NCI-H2081 (cell line): Measurements from ENCODE around the gene CLCA1.
"Not testable (repeated sequence)": the region's sequence is repeated elsewhere in the genome, so short reads cannot be mapped to it uniquely, and the experiment has no call there.

ENCODE experiments used
- DNase-seq, 2 experiments: peaks; one replicate each; lab custom pipeline; 2025; lab: John Stamatoyannopoulos, UW

The CLCA1 gene

DNA sequence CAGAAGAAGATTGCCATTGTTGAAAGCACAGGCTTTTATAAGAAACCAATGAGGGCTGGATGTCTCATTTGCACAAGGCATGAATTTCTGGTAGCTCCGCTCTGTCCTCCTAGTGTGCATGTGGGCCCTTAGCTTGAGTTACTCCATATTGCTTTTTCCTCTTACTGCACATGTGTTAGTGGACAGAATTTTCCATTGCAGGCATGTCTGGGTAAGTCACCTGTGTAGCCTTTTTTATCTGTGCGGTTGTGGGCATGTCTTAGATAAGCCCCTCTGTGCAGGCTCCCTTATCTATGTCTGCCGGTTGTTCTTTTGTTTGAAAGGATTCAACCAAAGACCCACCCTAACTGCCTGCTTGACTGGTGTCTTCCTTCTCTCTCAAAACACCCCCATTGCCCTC, 7.2 kb upstream of the CLCA1 start:
- DNase-seq = no peak

DNA sequence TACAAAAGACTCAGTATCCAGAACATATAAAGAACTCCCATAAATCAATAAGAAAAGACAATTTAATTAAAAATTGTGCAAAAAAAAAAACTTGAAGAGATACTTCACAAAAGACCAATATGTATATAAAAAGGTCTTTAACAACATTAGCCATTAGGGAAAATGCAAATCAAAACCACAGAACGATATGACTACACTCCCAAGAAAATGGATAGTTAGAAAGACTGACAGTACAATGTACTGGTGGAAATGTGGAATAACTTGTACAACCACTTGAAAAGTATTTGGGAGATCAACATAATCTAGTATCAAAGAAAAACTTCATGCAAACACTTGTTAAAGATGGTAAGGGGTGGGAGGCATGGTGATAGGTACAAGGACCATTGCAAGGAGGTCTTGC, 3.9 kb upstream of the CLCA1 start:
- DNase-seq = no peak

DNA sequence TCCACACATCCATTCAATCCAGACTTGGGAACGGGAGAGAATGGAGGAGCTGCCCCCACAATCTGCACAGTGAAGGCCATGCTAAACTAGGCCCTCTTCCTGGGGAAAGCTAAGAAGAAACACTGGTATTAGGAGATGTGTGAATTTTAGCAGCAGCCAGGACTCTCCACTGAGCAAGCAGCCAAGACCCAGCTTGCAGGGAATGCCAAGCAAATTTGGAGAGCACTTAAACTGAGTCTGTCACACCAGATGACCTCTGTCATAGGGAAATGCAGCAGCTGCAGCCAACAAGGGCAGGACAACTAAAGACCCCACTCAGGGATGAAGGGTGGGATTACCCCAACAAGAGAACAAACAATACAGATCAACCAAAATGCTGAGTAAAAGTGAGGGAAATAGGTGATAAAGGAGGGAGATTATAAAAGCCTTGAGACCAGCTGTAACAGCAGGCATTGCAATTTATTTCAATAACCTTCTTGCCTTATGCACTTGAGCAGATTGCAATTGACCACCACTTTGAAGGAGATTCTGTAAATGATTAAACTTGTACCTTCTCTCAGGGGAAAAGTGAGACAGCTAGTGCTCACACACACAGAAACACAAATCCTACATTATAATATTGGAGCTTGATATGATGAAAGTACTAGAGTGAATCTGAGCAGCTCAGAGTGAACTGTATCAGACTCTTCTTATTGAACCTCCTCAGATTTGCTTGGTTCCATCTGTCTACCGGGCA, 2.5 kb upstream of the CLCA1 start:
- no peak for DNase-seq

DNA sequence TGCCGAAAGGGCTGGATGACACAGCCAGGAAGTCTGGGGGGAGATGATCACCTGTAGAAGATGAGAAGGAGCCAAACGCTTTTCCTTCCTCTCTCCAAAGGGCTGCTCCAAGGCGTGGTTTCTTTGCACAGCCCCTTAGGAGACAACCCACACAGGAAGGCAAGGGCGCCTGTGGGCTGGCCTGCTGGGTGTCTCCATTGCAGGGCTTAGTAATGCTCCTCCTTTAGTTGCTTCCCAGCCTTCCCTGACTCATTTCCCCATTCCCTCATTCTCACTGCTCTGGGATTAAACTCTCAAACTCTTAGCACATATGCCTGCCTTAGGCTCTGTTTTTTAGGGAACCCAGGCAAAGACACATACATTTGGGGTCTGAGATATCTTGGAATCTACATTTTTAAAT, 1.7 kb upstream of the CLCA1 start:
- DNase-seq = no peak

DNA sequence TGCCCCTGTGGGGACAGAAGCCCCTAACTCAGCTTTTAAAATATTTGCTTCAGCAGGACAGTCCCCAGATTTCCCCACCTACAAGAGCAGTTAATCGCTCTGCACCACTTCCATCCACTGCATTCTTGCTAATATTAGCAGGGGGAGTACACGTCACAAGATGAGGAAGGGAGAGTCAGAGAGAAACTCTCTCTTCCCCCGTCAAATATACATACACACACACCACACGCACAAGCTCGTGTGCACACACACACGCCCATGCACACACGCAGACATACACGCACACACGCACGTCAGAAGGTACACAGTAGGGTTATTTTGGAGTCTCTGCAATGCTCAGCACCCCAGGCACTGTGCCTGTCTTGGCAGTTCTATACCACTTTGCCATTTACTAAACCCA, 2.1 kb downstream of the CLCA1 start:
- DNase-seq = no peak

DNA sequence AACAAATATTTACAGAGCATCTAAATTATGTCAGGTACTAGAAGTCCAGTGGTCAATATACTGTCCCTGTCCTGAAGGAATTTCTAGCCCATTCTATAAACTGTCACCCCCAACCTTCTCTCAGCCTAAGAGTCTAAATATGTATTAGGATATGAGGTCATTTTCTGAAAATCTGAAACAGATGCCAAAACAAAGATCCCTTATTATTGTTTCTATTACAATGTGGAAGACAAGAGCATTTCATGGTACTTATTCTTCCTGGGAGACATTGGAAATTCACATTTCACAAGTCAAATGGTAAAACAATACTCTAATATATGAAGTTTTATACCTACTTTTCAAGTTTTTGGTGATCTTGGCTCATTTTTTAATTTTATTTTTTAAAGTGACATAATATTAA, 2.6 kb downstream of the CLCA1 start:
- no peak for DNase-seq

DNA sequence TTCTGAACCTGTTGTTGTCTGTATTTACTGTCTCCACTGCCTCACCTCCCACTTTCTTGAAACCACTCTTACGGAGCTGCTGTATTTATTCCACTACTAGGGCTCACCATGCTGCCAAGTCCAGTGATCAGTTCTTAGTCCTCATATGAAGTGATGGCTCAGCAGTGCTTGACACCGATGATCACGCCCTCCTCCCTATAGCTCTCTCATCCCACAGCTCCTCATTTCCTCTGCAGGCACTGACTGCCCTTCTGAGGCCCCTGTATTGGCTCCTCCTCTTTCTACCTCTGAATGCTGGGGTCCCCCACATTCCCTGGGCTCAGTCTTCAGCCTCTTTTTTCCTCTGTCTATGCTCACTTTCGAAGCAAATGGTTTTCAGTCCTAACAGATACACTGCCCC, 3.4 kb downstream of the CLCA1 start:
- no peak for DNase-seq

DNA sequence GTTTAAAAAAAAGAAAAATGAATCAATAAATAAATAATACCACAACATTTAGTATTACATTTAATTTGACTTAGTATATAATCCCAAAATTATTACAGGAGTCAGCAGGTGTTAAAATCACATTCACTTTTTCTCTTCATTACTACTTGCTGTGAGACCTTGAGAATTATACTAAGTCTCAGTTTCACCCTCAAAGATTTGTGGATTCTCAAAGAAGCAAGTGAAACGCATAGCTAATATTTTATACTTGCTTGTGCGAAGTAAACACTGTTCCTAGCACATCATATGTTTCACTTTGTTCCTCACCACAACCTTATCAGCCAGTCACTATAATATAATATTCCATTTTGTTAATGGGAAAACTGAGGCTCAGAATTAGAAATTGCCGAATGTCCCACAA, 4.0 kb downstream of the CLCA1 start:
- DNase-seq = no peak

DNA sequence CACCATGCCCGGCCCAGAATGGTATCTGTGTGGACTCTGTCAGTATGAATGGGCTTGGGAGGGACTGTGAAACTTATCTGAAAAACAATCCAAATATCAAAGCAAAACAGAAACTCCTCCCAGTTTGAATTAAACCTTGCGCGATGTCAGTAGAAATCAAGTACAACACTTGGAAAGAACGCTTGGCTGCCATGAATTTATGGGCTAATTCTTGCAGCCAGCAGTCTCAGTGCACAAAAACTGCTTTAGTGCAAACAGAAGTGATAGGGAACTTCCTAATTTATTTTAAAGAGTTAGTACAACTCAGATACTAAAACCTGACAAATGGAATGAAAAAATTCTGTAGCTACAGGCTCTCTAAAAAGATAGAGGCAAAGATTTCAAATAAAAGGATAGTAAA, 8.5 kb downstream of the CLCA1 start:
- DNase-seq = no peak

DNA sequence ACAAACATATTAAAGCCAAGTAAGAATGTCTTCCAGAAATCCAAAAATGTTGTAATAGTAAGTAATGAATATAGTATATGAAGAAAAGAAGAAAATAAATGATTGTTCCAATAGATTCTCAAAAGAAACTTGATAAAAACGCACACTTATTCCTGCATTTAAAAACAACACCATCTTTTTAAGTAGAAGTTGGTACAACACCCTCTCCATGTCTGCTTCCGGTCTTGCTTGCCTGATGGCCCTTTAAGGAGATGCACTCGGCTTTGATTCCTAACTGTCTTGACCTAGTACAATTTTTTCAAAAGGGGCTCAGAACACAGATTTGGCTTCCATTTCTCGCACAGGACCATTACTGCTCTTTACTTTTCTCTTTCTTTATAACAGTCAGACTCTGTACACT, 9.0 kb downstream of the CLCA1 start:
- no peak for DNase-seq

DNA sequence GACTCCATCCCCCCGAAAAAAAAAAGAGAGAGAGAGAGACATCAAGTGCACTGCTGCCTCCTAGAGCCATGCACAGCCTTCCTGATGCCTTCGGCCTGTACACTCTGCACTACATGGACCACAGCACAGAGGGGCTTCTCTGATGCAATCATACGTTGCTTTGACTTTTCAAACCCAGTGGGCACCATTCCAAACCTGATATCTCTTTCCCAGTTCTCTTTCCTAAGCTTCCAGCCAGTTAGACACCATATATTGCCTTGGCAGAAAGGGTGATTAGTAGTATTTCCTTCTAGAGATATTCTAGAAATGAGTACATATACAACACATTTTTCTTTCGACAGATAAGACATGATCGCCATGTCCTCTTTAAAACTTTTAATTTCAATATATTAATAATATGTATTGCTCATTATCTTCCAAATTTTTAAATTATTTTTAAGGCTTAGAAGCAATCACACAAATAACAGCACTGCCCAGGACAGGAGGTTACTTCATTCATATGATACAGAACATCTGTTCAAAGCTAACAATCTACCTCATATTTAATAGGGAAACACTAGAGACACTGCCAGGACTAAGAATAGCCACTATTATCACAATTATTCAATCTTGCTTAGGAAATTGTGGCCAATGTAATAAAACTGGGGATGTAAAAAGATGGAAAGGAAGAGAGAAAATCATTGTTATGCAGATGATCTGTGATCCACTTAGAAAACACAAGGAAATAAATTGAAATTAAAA, 9.9 kb downstream of the CLCA1 start:
- DNase-seq = no peak

DNA sequence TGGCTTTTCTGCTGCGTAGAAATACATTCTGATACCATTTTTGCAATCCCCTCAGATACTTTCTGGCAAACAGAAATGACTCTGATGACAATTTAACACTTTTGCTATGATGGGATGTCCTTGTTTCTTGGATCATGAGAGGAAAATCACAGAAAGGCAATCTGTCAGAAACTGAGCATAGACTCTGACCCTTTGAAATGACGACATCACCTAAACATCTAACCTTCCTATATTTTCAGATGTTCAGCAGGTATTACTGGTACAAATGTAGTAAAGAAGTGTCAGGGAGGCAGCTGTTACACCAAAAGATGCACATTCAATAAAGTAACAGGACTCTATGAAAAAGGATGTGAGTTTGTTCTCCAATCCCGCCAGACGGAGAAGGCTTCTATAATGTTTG, 13.2 kb downstream of the CLCA1 start:
- no peak for DNase-seq

DNA sequence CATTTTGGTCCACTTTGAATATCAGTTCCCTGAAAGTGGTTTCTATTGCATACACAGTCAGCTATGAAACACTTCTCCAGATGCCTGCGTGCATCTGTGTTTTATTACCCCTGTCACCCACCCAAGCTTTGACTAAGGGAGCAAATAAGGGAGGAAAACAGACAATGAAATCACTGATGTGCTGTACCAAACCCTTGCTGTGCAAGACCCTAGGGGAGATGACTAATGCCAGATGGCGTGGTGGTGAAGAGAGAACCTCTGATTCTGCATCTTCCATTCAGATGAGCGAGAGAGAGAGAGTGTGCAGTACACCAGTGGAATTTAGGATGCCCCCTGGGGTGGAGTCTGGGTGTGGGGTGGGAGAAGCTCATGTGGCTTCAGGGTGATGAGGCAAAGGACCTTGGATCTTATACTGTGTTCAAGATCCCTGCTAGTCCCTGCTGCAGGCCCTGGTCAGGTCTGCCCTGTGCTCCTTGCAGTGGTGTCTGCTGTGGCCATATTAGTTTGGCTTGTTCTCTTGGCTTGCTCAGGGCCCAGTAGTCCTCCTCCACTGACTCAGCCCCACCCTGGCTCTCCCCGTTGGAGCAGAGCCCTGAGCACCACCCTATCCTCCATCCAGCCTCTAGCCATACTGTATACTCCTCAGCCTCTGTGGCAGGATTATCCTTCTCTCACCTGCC, 18.5 kb downstream of the CLCA1 start:
- DNase-seq = no peak

DNA sequence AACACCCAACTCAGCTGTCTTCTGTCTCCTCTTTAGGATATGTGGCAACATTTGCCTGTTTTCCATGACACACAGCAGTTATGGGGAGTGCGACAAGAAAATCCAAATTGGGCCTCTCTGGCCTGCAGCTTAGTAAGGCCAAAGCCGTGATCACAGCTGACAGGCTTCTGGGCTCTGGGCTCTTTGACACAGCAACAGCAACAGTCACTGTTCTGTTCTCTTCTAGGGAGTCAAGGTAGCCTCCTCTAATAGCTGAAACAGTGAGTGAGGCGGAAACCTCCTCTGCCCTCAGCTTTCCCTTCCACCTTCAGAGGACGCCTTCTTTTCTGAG, 19.0 kb downstream of the CLCA1 start:
- no peak for DNase-seq

DNA sequence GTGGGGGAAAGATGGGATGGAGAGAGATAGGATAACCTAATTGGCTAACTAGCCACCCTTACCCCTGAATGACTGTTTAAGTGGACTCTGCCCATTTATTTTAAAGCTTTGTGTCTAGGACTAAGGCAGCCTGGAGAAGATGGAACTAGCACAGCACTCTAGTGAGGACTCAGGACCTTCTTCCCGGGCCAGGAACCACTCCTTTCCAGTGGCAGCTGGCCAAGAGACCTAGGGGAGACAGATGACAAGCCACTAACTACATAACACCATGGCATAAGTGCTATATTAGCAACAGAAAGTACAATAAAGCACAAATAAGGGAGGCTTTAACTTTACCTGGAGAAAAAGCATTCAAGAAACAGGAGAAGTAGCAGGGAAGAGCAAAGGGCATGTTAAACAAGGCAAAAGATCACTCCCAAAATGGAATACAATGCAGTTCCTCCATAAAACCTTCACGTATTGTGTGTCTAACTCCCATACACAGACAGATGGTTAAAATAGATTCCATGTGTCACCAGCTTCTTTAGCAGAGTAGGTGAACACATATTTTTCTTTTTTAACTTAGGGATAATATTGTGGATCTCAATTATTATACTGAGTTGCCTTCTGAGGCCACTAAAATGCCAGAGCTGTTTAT, 20.6 kb downstream of the CLCA1 start:
- no peak for DNase-seq

DNA sequence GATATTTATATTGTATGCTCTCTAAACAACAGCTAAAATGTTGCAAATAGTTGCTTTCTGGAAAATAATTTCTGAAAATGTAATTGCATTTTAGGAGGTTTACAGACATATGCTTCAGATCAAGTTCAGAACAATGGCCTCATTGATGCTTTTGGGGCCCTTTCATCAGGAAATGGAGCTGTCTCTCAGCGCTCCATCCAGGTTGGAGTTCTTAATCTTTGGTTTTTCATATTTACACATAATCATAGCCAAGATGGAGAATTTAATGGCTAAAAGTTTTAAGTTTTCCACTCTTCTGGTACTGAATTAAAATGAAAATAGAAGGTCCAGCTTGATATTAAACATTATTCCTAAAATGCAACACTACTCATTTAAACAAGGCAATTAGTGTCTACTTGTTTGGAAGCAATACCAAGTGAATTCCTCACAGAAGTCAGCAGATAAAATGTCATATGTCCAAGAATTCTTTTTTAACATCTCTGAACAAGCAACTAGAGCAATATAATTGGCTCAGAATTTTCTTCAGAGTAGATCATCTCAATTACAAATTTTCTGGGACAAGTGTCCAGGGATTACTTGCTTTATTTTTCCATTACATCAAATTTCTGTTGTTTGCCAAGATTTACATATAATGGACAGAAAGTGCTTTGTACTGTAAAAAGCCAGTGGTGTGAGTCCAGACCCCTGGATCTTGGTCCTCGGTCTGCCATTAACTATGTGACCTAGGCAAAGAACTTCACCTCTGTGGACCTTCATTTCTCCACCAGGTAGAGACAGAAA, 22.6 kb downstream of the CLCA1 start:
- DNase-seq = no peak

DNA sequence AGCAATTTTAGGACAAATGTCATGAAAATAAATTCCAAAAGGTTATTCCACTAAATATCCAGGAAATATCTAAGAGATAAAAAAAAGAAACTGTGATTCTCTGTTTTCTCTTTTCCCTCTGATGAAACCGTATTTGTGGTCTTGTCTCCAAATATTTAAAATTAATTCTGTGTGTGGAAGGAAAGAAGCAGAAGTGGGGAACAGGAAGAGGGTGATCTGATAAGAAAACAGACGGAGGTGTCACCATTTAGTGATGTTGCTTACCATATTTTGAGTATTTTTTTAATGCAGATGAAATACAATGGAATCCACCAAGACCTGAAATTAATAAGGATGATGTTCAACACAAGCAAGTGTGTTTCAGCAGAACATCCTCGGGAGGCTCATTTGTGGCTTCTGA, 29.6 kb downstream of the CLCA1 start:
- DNase-seq = no peak

DNA sequence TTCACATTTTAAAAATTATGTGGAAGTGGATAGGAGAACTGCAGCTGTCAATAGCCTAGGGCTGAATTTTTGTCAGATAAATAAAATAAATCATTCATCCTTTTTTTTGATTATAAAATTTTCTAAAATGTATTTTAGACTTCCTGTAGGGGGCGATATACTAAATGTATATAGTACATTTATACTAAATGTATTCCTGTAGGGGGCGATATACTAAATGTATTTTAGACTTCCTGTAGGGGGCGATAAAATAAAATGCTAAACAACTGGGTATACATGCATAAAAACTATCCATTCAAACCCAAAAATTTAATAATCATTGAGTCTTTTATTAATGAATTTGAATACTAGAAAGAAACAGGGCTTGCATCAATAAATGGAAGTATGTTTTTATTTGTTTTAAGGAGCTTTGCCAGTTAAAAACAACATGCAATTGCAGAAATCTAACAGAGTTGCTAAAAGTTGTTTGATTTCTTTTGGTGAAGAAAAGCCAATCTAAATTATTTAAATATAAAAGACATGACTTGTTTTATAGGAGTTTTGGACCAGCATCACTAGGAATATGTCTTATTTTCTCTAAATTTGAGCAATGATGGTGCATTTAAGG, 31.4 kb downstream of the CLCA1 start:
- DNase-seq = peak; percentile 28 to 29

DNA sequence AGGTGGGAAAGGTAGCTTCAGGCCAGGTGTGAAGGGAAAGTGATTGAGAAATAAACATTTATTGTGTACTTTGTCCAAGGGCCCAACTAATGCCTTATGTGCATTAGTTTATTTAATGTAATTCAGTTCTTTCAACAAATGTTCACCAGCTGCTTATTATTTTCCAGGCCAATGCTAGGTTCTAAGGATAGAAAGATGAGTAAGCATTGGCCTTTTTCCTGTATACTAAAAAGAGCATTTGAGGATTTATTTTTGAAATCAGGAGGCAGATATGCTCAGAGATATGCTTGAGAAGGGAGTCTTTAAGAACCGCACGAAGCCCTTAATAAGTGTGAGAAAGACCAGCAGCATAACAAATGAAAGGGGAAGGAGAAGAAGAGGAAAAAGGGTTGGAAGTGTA, 32.0 kb downstream of the CLCA1 start:
- peak in 1 of 2 experiments; percentile 13 for DNase-seq

DNA sequence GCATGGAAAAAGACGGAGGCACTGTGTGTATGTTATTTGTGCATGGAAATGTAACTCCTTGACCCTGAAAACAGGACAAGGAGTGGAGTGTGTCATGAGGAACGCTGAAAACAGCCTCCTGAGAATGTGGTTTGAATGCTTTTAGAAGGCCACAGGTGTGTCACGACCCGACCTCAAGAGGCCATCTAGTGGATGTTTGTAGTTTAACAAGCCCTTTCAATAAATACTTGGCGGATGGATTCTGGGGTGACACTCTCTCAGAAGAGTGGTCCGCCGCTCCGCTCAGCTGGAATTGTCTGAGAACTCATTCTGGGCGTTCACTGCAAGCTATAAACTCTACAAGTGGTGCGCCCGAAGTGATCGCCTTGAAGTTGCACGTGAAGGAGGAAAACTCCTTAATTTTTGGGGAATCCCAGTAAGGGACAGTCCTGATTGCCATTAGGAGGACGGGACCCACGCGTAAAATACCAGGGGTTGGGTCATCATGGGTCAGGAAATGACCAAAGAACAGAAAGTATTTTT, 33.5 kb downstream of the CLCA1 start:
- DNase-seq = not testable (repeated sequence)

DNA sequence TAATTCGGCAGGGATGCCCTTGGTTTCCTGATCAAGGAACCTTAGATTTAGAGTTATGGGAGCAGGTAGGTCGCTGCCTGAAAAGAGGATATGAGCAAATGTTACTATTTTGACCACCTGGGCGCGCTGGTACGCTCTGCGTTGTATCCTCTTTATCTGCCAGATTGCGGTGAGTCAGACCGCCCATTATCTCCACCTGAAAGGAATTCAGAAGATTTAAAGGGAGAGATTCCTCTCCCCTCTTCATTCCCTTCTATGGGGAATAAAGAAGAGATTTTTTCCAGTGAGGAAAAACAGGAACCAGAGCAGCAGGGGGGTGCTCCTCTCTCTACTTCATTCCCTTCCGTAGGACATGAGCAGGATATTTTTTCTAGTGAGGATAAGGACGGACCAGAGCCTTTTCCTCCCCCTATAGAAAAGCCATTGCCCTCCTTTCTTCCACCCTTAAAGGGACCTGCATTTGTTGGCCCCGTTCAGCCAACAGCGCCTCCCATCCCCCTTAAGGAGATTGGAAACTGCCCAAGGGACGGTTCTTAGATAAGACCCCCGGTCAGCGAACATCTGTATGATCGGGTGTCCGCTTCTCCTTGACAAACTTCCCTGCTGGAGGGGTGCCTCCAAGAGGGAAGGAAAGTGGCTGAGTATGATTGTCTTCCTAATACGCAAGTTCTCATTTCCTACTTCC, 34.1 kb downstream of the CLCA1 start:
- DNase-seq = no peak
